Measurements from ENCODE around the gene THSD4. TPM values are rescaled to one million over a fixed set of nuclear protein-coding genes. Genes with fewer than 3 reads are reported as not detected.

Gene THSD4
- total RNA-seq, 2 experiments from 2014 or later, result not detected

DNA sequence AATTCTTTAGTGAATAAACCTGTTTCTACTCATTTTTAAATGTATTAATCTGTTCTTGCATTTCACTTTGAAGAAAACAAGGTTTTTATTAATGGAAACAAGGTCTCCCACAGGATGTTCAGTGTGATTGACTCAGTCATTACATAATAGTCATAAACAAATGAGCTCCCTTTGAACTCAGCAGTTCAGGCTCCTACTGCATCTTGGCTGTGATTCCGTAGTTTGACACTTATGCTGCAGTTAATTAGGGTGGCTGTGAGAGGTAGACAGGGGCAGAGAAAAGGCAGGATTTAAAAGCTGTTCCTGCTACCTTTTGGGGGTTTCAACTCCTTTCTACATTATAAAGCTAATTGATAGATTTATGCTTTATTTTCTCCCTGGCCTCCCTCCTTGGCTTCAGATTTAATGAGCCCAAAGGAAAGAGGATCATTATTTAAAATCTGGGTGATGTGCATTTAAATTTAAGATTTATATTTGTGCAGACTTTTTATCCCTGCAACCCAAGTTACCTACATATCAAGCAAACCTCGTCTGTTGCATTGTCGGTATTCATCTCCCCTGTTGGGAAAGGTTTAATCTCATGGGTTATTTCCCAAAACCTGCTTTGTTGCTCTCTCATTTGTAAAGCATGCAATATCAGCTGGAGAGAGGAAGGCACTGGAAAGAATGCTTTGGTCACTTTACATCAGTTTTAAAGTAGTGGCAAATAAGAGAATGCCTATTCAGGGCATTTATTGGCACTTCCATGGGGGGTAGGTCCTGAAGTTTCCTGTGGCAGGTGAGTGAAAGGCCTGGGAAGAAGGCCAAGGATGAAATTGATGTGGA, 350.1 kb downstream of the THSD4 start:
- H3K9me3 ChIP-seq (ENCODE audit: control insufficient read depth in 1 of 2, insufficient read depth in 1 of 2, low read length in 2 of 2), result no peaks in the 10 kb centered on the region
- H3K9me3 Mint-ChIP-seq, result no peaks in the 10 kb centered on the region
- ATAC-seq (ENCODE audit: poor library complexity), result no peak
- no peaks in the 10 kb centered on the region for H3K4me1 Mint-ChIP-seq (ENCODE audit: low read depth)
- H3K4me3 ChIP-seq (ENCODE audit: low read length), result no peak overlapping the region
- intact Hi-C loops (cut with DNase I, micrococcal nuclease), result no loop called here
- no peaks in the 10 kb centered on the region for H3K27me3 Mint-ChIP-seq
- H3K27me3 ChIP-seq (ENCODE audit: control insufficient read depth in 1 of 2, insufficient read depth in 2 of 2, low read length in 2 of 2), result no peaks in the 10 kb centered on the region
- H3K27ac Mint-ChIP-seq, result no peak overlapping the region
- H3K4me3 Mint-ChIP-seq, result no peak overlapping the region
- ChIA-PET POLR2A (no interaction called here), CTCF (no interaction called here)
- no peak for DNase-seq
- TF ChIP-seq, protein P1, sequence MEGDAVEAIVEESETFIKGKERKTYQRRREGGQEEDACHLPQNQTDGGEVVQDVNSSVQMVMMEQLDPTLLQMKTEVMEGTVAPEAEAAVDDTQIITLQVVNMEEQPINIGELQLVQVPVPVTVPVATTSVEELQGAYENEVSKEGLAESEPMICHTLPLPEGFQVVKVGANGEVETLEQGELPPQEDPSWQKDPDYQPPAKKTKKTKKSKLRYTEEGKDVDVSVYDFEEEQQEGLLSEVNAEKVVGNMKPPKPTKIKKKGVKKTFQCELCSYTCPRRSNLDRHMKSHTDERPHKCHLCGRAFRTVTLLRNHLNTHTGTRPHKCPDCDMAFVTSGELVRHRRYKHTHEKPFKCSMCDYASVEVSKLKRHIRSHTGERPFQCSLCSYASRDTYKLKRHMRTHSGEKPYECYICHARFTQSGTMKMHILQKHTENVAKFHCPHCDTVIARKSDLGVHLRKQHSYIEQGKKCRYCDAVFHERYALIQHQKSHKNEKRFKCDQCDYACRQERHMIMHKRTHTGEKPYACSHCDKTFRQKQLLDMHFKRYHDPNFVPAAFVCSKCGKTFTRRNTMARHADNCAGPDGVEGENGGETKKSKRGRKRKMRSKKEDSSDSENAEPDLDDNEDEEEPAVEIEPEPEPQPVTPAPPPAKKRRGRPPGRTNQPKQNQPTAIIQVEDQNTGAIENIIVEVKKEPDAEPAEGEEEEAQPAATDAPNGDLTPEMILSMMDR (IDR thresholded peaks at IDR 0.05), result no peak
- H3K27ac ChIP-seq (ENCODE audit: low read depth in 1 of 2, low read length in 2 of 2), result no peak overlapping the region
- H3K36me3 Mint-ChIP-seq (ENCODE audit: low read depth), result no peaks in the 10 kb centered on the region
- no peaks in the 10 kb centered on the region for H3K4me1 ChIP-seq (ENCODE audit: insufficient read depth, low read length)
- no peaks in the 10 kb centered on the region for H3K36me3 ChIP-seq (ENCODE audit: insufficient read depth, low read length)

DNA sequence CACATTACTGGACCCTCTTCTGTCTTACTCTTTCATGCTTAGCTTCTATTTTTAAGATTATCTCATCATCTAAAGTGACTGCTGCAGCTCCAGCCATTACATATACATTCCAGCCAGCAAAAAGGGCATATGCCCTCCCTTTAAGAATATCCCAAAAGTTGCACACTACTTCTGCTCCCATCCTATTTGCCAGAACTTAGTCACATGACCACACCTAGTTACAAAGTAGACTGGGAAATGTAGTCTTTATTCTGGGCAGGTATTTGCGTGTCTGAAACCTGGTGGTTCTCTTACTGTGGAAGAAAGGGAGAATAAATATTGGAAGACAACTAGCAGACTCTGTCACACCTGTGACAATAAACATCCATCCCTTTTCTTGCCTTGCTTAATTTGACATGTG, 353.4 kb downstream of the THSD4 start:
- TF ChIP-seq, protein P1 (IDR thresholded peaks at IDR 0.05), result no peak
- Histone ChIP-seq H3K36me3 (ENCODE audit: insufficient read depth, low read length) (no peaks in the 10 kb centered on the region), H3K4me1 (ENCODE audit: insufficient read depth, low read length) (no peaks in the 10 kb centered on the region), H3K9me3 (ENCODE audit: control insufficient read depth in 1 of 2, insufficient read depth in 1 of 2, low read length in 2 of 2) (no peaks in the 10 kb centered on the region), H3K27ac (ENCODE audit: low read depth in 1 of 2, low read length in 2 of 2) (no peak overlapping the region), H3K4me3 (ENCODE audit: low read length) (no peak overlapping the region), H3K27me3 (ENCODE audit: control insufficient read depth in 1 of 2, insufficient read depth in 2 of 2, low read length in 2 of 2) (no peaks in the 10 kb centered on the region)
- Mint-ChIP-seq H3K27me3 (no peaks in the 10 kb centered on the region), H3K36me3 (ENCODE audit: low read depth) (no peaks in the 10 kb centered on the region), H3K4me1 (ENCODE audit: low read depth) (no peaks in the 10 kb centered on the region), H3K9me3 (no peaks in the 10 kb centered on the region), H3K4me3 (no peak overlapping the region), H3K27ac (no peak overlapping the region)
- POLR2A ChIA-PET, result no interaction called here
- ATAC-seq (ENCODE audit: poor library complexity) (no peak), DNase-seq (no peak)
- CTCF ChIA-PET, result no interaction called here
- intact Hi-C loops (cut with DNase I, micrococcal nuclease), result no loop called here

DNA sequence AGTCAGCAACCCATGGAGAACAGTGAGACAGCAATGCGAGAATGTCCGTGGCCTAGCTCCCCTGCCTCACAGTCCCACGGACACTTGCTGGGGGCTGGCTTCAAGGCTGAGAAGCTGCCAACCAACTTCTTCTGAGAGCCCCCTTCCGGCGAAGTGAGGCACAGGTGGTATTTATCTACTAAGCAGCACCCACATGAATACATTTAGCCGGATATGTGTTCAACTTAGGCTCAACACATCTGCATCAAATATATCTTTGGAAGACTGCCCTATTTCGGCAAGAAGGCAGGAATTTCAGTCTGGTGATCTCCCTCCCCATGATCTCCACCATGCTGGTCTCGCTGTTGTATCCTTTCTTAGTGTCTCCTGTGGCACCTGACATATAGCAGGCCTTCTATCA, 354.1 kb downstream of the THSD4 start:
- no peaks in the 10 kb centered on the region for H3K9me3 Mint-ChIP-seq
- H3K4me3 ChIP-seq (ENCODE audit: low read length), result no peak overlapping the region
- TF ChIP-seq, protein P1 (IDR thresholded peaks at IDR 0.05), result no peak
- CTCF ChIA-PET, result no interaction called here
- H3K9me3 ChIP-seq (ENCODE audit: control insufficient read depth in 1 of 2, insufficient read depth in 1 of 2, low read length in 2 of 2), result no peaks in the 10 kb centered on the region
- H3K4me3 Mint-ChIP-seq, result no peak overlapping the region
- H3K27me3 ChIP-seq (ENCODE audit: control insufficient read depth in 1 of 2, insufficient read depth in 2 of 2, low read length in 2 of 2), result no peaks in the 10 kb centered on the region
- H3K27ac Mint-ChIP-seq, result no peak overlapping the region
- POLR2A ChIA-PET, result no interaction called here
- no peaks in the 10 kb centered on the region for H3K36me3 Mint-ChIP-seq (ENCODE audit: low read depth)
- no peaks in the 10 kb centered on the region for H3K27me3 Mint-ChIP-seq
- H3K36me3 ChIP-seq (ENCODE audit: insufficient read depth, low read length), result no peaks in the 10 kb centered on the region
- DNase-seq (no peak), ATAC-seq (ENCODE audit: poor library complexity) (no peak)
- H3K27ac ChIP-seq (ENCODE audit: low read depth in 1 of 2, low read length in 2 of 2), result no peak overlapping the region
- no peaks in the 10 kb centered on the region for H3K4me1 ChIP-seq (ENCODE audit: insufficient read depth, low read length)
- H3K4me1 Mint-ChIP-seq (ENCODE audit: low read depth), result no peaks in the 10 kb centered on the region
- intact Hi-C loops (cut with DNase I, micrococcal nuclease), result no loop called here

Data from CD4-positive, alpha-beta T cell (primary cell).